ENCODE data around the gene OTUB1.

OTUB1 gene

GRCh38 chr11:64004590-64004984 lies 18.3 kb downstream of the OTUB1 start:
- DNase-seq (ENCODE audit: low read depth), result no peak
- H3K4me3 ChIP-seq (ENCODE audit: low read depth, low read length), result no peak overlapping the region
- TF ChIP-seq CTCF (IDR thresholded peaks at IDR 0.05; ENCODE audit: control insufficient read depth, extremely low read depth, insufficient read depth), result no peak

DNA sequence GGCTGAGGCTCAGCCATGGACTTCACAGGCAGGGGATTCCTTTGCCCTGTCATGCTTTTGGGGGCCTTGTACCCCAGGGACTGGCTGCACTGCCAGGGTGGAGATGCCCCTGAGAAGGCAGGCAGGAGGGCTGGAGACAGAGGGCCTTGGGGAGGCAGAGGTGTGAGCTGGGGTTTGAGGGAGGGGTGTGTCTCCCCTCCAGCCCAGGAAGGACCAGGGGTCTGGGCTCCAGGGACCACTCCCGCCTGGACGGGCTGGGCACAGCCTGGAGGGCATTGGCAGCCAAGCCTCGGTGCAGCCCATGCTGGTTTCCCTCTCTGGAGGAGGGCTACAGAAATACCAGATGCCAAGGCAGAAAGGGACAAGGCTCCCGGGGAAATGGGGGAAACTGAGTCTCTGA lies 19.5 kb downstream of the OTUB1 start:
- no peak for TF ChIP-seq CTCF (IDR thresholded peaks at IDR 0.05; ENCODE audit: control insufficient read depth, extremely low read depth, insufficient read depth)
- H3K4me3 ChIP-seq (ENCODE audit: low read depth, low read length), result no peak overlapping the region
- no peak for DNase-seq (ENCODE audit: low read depth)

GRCh38 chr11:64006398-64006797 lies 20.2 kb downstream of the OTUB1 start:
- no peak for DNase-seq (ENCODE audit: low read depth)
- no peak for TF ChIP-seq CTCF (IDR thresholded peaks at IDR 0.05; ENCODE audit: control insufficient read depth, extremely low read depth, insufficient read depth)
- no peak overlapping the region for H3K4me3 ChIP-seq (ENCODE audit: low read depth, low read length)

- H3K4me3 ChIP-seq (ENCODE audit: low read depth, low read length), result no peak overlapping the region
- no peak for DNase-seq (ENCODE audit: low read depth)
- no peak for TF ChIP-seq CTCF (IDR thresholded peaks at IDR 0.05; ENCODE audit: control insufficient read depth, extremely low read depth, insufficient read depth)
Observed at GRCh38 chr11:64007160-64007628, 21.0 kb downstream of the OTUB1 start.

DNA sequence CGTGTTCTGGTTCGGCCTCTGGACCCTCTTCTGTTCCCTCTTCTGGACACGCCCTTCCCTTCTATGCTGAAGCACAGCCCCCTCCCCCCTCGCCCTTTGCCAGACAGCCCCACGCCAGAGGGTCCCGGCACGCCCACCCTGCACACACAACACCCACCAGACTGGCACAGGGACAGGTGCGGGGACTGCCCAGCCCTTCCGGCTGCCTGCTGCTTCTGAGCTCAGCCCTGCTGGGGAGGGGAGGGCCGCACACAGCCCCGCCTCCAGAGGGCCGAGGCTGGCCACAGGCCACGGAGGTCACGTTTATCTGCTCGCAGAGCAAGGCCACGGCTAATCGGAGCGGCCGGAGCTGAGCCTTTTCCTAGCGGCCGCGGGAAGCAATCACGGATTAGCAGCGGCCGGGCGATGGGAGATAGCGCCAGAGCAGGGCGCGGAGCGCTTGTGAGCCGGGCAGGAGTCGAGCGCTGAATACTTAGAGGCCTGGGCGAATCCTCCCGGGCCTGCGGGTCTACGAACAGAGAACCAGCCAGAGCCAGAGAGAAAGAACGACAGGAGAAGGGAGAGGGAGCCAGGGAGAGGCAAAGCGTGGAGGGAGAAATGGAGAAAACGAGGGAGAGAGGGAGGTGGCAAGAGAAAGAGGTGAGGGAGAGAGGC lies 21.5 kb downstream of the OTUB1 start:
- no peak overlapping the region for H3K4me3 ChIP-seq (ENCODE audit: low read depth, low read length)
- TF ChIP-seq CTCF (IDR thresholded peaks at IDR 0.05; ENCODE audit: control insufficient read depth, extremely low read depth, insufficient read depth), result no peak; the same call in 1 of the 2 replicates
- peak; percentile 70 for DNase-seq (ENCODE audit: low read depth)

DNA sequence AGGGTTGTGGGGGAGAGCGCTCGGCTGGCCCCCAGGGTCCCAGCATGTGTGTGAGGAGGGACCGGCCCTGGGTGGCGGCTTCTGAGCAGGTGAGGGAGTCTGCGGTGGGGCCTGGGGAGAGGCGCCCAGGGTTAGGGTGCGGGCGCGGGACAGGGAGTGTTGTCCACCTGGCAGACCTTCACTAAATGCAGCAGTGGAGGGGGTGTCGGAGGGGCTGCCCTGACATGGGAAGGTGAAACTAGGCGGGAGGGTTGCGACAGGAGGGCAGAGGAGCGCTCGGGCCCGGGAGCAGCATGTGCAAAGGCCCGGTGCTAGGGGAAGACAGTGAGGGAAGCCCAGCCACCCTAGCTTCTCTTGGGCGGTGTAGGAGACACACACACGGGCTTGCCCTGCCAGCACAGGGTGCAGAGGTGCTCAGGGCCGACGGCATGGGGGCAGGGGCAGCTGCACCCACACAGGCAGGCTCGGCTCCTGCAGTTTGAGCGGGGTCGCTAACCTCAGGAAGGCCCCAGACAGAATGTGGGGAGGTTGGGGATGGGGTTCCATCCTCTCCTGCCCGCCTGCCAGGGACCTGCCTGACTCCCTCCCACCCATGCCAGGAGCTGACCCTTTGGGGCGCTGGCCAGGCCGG lies 22.2 kb downstream of the OTUB1 start:
- TF ChIP-seq CTCF (IDR thresholded peaks at IDR 0.05; ENCODE audit: control insufficient read depth, extremely low read depth, insufficient read depth), result no peak

More for the DNA sequence above, 22.2 kb downstream of the OTUB1 start:
- no peak for DNase-seq (ENCODE audit: low read depth)
- H3K4me3 ChIP-seq (ENCODE audit: low read depth, low read length), result no peak overlapping the region

Data from LNCaP clone FGC (cell line).